IMR-90 (cell line): Measurements from ENCODE around the gene AICDA. TPM values are rescaled to one million over a fixed set of nuclear protein-coding genes. Genes with fewer than 3 reads are reported as not detected.
"Not testable (repeated sequence)": the region's sequence is repeated elsewhere in the genome, so short reads cannot be mapped to it uniquely, and the experiment has no call there.

Source experiments
- ATAC-seq: fragments of 200-7000 bp; cut with Tn5 transposase; 2 replicates; pipeline ENCODE4 v1.9.1; 2020; ENCODE audit warnings: low read depth, mild to moderate bottlenecking, moderate library complexity
- BruUV-seq: library from RNA; stranded (reverse); fragments of 400-500 nt; replicated peaks from 2 replicates; lab custom pipeline; 2021; lab: Mats Ljungman, UMichigan
- CTCF ChIA-PET: fragments of 300-600 bp; formaldehyde crosslinking; extraction: SDS; loops from one replicate; lab custom pipeline; 2021; ENCODE audit warnings: antibody characterized with exemption; lab: Yijun Ruan, JAX
- POLR2A ChIA-PET: fragments of 300-600 bp; sonication (Branson Sonifier 250); formaldehyde crosslinking; loops from one replicate; lab custom pipeline; 2022; ENCODE audit warnings: antibody characterized with exemption; ENCODE audit not compliant: unreplicated experiment; lab: Charles Lee
- DNase-seq: peaks from one replicate; pipeline ENCODE4 v3.0.0; 2013
- H2AFZ ChIP-seq: replicated peaks from 2 replicates; pipeline ENCODE3; 2013; ENCODE audit warnings: low read length, mild to moderate bottlenecking; ENCODE audit not compliant: poor library complexity
- H2AK5ac ChIP-seq: 2 replicates; pipeline ENCODE4 v1.6.1; 2013; ENCODE audit warnings: low read depth, low read length, inconsistent platforms
- H2AK9ac ChIP-seq: replicated peaks from 2 replicates; pipeline ENCODE3; 2013; ENCODE audit warnings: mild to moderate bottlenecking, low read depth, low read length, moderate library complexity; ENCODE audit not compliant: poor library complexity
- H2BK120ac ChIP-seq: 2 replicates; pipeline ENCODE4 v1.6.1; 2013; ENCODE audit warnings: low read depth, low read length, inconsistent platforms
- H2BK15ac ChIP-seq: 3 replicates; pipeline ENCODE4 v1.6.1; 2013; ENCODE audit warnings: low read depth, low read length, inconsistent platforms
- H2BK20ac ChIP-seq: 2 replicates; pipeline ENCODE4 v1.6.1; 2013; ENCODE audit warnings: low read depth, mild to moderate bottlenecking, inconsistent platforms, low read length, moderate library complexity
- H2BK5ac ChIP-seq: 2 replicates; pipeline ENCODE4 v1.6.1; 2013; ENCODE audit warnings: mild to moderate bottlenecking, low read depth, low read length, inconsistent platforms; ENCODE audit not compliant: poor library complexity, severe bottlenecking
- H3K14ac ChIP-seq: replicated peaks from 2 replicates; pipeline ENCODE4 v1.6.1; 2013; ENCODE audit warnings: low read depth, low read length, inconsistent platforms
- H3K18ac ChIP-seq: 2 replicates; pipeline ENCODE4 v1.6.1; 2013; ENCODE audit warnings: low read depth, low read length, control low read depth
- H3K23ac ChIP-seq: 2 replicates; pipeline ENCODE4 v1.6.1; 2013; ENCODE audit warnings: low read depth, low read length, inconsistent platforms
- H3K27ac ChIP-seq: 2 replicates; pipeline ENCODE4 v1.5.1; 2013; ENCODE audit warnings: mild to moderate bottlenecking, control low read depth, low read length; ENCODE audit not compliant: insufficient read depth
- H3K27me3 ChIP-seq: 2 replicates; pipeline ENCODE4 v1.6.1; 2013; ENCODE audit warnings: low read length; ENCODE audit not compliant: control insufficient read depth, insufficient read depth
- H3K36me3 ChIP-seq: 2 replicates; pipeline ENCODE4 v1.6.1; 2013; ENCODE audit warnings: low read length, mixed read lengths; ENCODE audit not compliant: control insufficient read depth, insufficient read depth
- H3K4ac ChIP-seq: 2 replicates; pipeline ENCODE4 v1.6.1; 2013; ENCODE audit warnings: low read depth, low read length, inconsistent platforms
- H3K4me1 ChIP-seq: 2 replicates; pipeline ENCODE4 v1.6.1; 2013; ENCODE audit warnings: low read length, mixed read lengths; ENCODE audit not compliant: control insufficient read depth, insufficient read depth
- H3K4me2 ChIP-seq: 2 replicates; pipeline ENCODE4 v1.6.1; 2013; ENCODE audit warnings: low read depth, mild to moderate bottlenecking, control low read depth, low read length, moderate library complexity
- H3K4me3 ChIP-seq: 2 replicates; pipeline ENCODE4 v1.5.1; 2013; ENCODE audit warnings: low read depth, mild to moderate bottlenecking, control low read depth, low read length, moderate library complexity; ENCODE audit not compliant: insufficient read depth
- H3K56ac ChIP-seq: 2 replicates; pipeline ENCODE4 v1.6.1; 2013; ENCODE audit warnings: low read length, inconsistent platforms; ENCODE audit not compliant: insufficient read depth; ENCODE audit errors: extremely low read depth
- H3K79me1 ChIP-seq, 2 experiments: 2 replicates each; pipeline ENCODE4 v1.6.1; 2013; ENCODE audit warnings: low read length in 2 of 2, inconsistent platforms in 1 of 2, low read depth in 1 of 2
- H3K9ac ChIP-seq: 2 replicates; pipeline ENCODE4 v1.6.1; 2013; ENCODE audit warnings: low read depth, low read length, control low read depth
- H3K9me1 ChIP-seq: 2 replicates; pipeline ENCODE4 v1.6.1; 2013; ENCODE audit warnings: low read length, inconsistent platforms; ENCODE audit not compliant: insufficient read depth
- H3K9me3 ChIP-seq: 2 replicates; pipeline ENCODE4 v1.6.1; 2013; ENCODE audit warnings: low read length; ENCODE audit not compliant: control insufficient read depth, insufficient read depth
- H4K20me1 ChIP-seq: 2 replicates; pipeline ENCODE4 v1.6.1; 2013; ENCODE audit warnings: low read length, inconsistent platforms; ENCODE audit not compliant: insufficient read depth
- H4K5ac ChIP-seq: 2 replicates; pipeline ENCODE4 v1.6.1; 2013; ENCODE audit warnings: mild to moderate bottlenecking, low read depth, low read length, control low read depth
- H4K8ac ChIP-seq, 2 experiments: 2 replicates each; pipeline ENCODE4 v1.6.1; 2013; ENCODE audit warnings: low read depth in 2 of 2, low read length in 2 of 2, control low read depth in 1 of 2, inconsistent platforms in 1 of 2
- H4K91ac ChIP-seq: 2 replicates; pipeline ENCODE4 v1.6.1; 2013; ENCODE audit warnings: low read depth, low read length, inconsistent platforms; ENCODE audit not compliant: insufficient read depth
- BHLHE40 ChIP-seq: fragments of 150-350 bp; IDR thresholded peaks from 2 replicates; pipeline ENCODE4 v1.6.1; 2016; ENCODE audit warnings: mild to moderate bottlenecking, low read depth, low read length
- CHD1 ChIP-seq: IDR thresholded peaks from 2 replicates; pipeline ENCODE4 v1.6.1; 2012; ENCODE audit warnings: low read depth, low read length, improper control_type of control experiment
- FOS ChIP-seq: fragments of 150-350 bp; IDR thresholded peaks from 2 replicates; pipeline ENCODE4 v1.6.1; 2016; ENCODE audit warnings: low read depth, low read length
- MAZ ChIP-seq: IDR thresholded peaks from 2 replicates; pipeline ENCODE4 v1.6.1; 2012; ENCODE audit warnings: low read depth, mild to moderate bottlenecking, low read length, improper control_type of control experiment, moderate library complexity, borderline replicate concordance
- RAD21 ChIP-seq: IDR thresholded peaks from 2 replicates; pipeline ENCODE4 v1.6.1; 2012; ENCODE audit warnings: low read length, improper control_type of control experiment
- RFX5 ChIP-seq: IDR thresholded peaks from 2 replicates; pipeline ENCODE4 v1.8.0; 2012; ENCODE audit warnings: low read depth, mild to moderate bottlenecking, low read length, moderate library complexity
- WGBS, 2 experiments: methylation state at CpG; one replicate each; pipeline versions ENCODE4 v1.1.5 to v1.1.7; 2013; ENCODE audit warnings: missing lambda C conversion rate in 2 of 2; ENCODE audit not compliant: insufficient read length in 1 of 2; ENCODE audit errors: extremely low coverage in 2 of 2; 5-methylcytosine and 5-hydroxymethylcytosine counted together
- dilution Hi-C: fragments of 300-500 bp; cut with HindIII; formaldehyde crosslinking; loops from one replicate; pipeline ENCODE4 v1.14.3; 2018; ENCODE audit warnings: low sequenced_read_pairs; ENCODE audit not compliant: unreplicated experiment
- in situ Hi-C: fragments of 300-500 bp; cut with MboI; formaldehyde crosslinking; loops from 3 replicates; pipeline ENCODE4 v1.14.3; 2019; ENCODE audit warnings: low sequenced_read_pairs, inconsistent platforms, mixed read lengths
- intact Hi-C: fragments of 100-400 bp; cut with micrococcal nuclease; formaldehyde crosslinking; loops from 2 replicates; pipeline ENCODE4 v1.10.0; 2022
- polyA plus RNA-seq, 3 experiments: library from polyadenylated mRNA; depleted of rRNA; stranded (reverse); fragments of >200 nt; gene quantifications; 2 replicates each; pipeline ENCODE4 v1.2.3, GENCODE V29; 2012; ENCODE audit warnings: low replicate concordance in 1 of 3
- total RNA-seq: library from RNA; depleted of rRNA; stranded (reverse); fragments of >200 nt; gene quantifications from 2 replicates; pipeline ENCODE4 v1.2.3, GENCODE V29; 2012
- TF ChIP-seq, protein P1 (sequence below): fragments of 150-350 bp; IDR thresholded peaks from 2 replicates; pipeline ENCODE4 v1.6.1; 2016; ENCODE audit warnings: low read depth, mild to moderate bottlenecking, low read length, moderate library complexity, borderline replicate concordance

Gene AICDA
- total and polyA plus RNA-seq, 2 of the 4 experiments (the other 2 are of a cell fraction), result not detected

DNA sequence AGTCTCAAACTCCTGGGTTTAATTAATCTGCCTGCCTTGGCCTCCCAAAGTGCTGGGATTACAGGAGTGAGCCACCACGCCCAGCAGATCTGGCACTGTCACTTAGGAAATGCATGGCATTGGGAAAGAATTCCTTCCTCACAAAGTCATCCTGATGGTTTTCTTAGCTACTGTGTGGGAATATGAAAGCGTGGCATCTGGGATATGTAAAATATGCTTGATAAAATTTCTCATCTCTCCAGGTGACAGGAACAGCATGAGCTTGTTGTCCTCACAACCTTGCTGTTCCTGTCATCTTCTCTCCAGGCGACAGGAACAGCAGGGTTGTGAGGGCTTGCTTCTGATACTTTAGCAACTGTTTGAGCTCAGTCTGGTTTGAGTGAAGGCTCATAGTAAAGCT is 16.1 kb upstream of the AICDA start:
- CTCF ChIA-PET, result no interaction called here
- H2BK5ac ChIP-seq, result no peak overlapping the region
- no peak overlapping the region for H3K9ac ChIP-seq
- dilution Hi-C loops (no loop called here), intact Hi-C loops (no loop called here), in situ Hi-C loops (no loop called here)
- H2AK5ac ChIP-seq, result no peak overlapping the region
- no peaks in the 10 kb centered on the region for H3K79me1 ChIP-seq
- H3K27me3 ChIP-seq, result no peaks in the 10 kb centered on the region
- no peak for DNase-seq
- no peaks in the 10 kb centered on the region for H3K9me1 ChIP-seq
- no peak overlapping the region for H2BK120ac ChIP-seq
- no peak overlapping the region for H3K23ac ChIP-seq
- H3K14ac ChIP-seq, result no peak overlapping the region
- H4K91ac ChIP-seq, result no peak overlapping the region
- POLR2A ChIA-PET, result no interaction called here
- no peaks in the 10 kb centered on the region for H4K20me1 ChIP-seq
- no peak overlapping the region for H3K18ac ChIP-seq
- H3K4me3 ChIP-seq, result no peak overlapping the region
- no peak overlapping the region for H3K4me2 ChIP-seq
- ATAC-seq, result no peak
- no peak overlapping the region for H2BK15ac ChIP-seq
- no peak overlapping the region for H4K8ac ChIP-seq
- H2AFZ ChIP-seq, result no peak overlapping the region
- no peaks in the 10 kb centered on the region for H3K4me1 ChIP-seq
- H2AK9ac ChIP-seq, result no peak overlapping the region
- H4K5ac ChIP-seq, result no peak overlapping the region
- H3K27ac ChIP-seq, result no peak overlapping the region
- no peak overlapping the region for H2BK20ac ChIP-seq
- TF ChIP-seq FOS (no peak), BHLHE40 (no peak), RAD21 (no peak), RFX5 (no peak), CHD1 (no peak), MAZ (no peak)
- TF ChIP-seq, protein P1, sequence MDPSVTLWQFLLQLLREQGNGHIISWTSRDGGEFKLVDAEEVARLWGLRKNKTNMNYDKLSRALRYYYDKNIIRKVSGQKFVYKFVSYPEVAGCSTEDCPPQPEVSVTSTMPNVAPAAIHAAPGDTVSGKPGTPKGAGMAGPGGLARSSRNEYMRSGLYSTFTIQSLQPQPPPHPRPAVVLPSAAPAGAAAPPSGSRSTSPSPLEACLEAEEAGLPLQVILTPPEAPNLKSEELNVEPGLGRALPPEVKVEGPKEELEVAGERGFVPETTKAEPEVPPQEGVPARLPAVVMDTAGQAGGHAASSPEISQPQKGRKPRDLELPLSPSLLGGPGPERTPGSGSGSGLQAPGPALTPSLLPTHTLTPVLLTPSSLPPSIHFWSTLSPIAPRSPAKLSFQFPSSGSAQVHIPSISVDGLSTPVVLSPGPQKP, result no peak
- no peak overlapping the region for H3K4ac ChIP-seq
- H3K36me3 ChIP-seq, result no peaks in the 10 kb centered on the region
- no TSS peak for BruUV-seq
- WGBS, 2 experiments, result no CpG with 5 or more reads among the region's 3 CpGs
- no peaks in the 10 kb centered on the region for H3K9me3 ChIP-seq
- H3K56ac ChIP-seq, result no peak overlapping the region

- H2BK5ac ChIP-seq, H4K5ac ChIP-seq, POLR2A ChIA-PET, H3K9me3 ChIP-seq, H3K4ac ChIP-seq, H4K20me1 ChIP-seq, H2AK5ac ChIP-seq, H3K14ac ChIP-seq, ATAC-seq, H3K4me3 ChIP-seq, in situ Hi-C loops, H3K23ac ChIP-seq, H2BK20ac ChIP-seq, BruUV-seq, H3K36me3 ChIP-seq, H4K91ac ChIP-seq, H3K9ac ChIP-seq, H2BK120ac ChIP-seq, H2AFZ ChIP-seq, H3K4me1 ChIP-seq, H3K79me1 ChIP-seq, DNase-seq, H3K4me2 ChIP-seq, H3K27me3 ChIP-seq, intact Hi-C loops, H3K56ac ChIP-seq, dilution Hi-C loops, H3K9me1 ChIP-seq, H2AK9ac ChIP-seq, H4K8ac ChIP-seq, H2BK15ac ChIP-seq, H3K18ac ChIP-seq, H3K27ac ChIP-seq, CTCF ChIA-PET: not testable (repeated sequence)
- WGBS, 2 experiments, result no CpG with 5 or more reads among the region's 26 CpGs
These were observed 12.1 kb upstream of the AICDA start for GRCh38 chr12:8624750-8625149.
